NT2/D1 (cell line): ENCODE results near the gene ZNF320.
"Not testable (repeated sequence)": the region's sequence is repeated elsewhere in the genome, so short reads cannot be mapped to it uniquely, and the experiment has no call there.

Source experiments
- DNase-seq: peaks from one replicate; pipeline ENCODE4 v3.0.0-alpha.2; 2011; ENCODE audit warnings: low read depth, low spot score
- H3K27me3 ChIP-seq: 2 replicates; pipeline ENCODE4 v1.6.0; 2011; ENCODE audit warnings: mild to moderate bottlenecking; ENCODE audit not compliant: insufficient read length, insufficient read depth
- H3K36me3 ChIP-seq: 2 replicates; pipeline ENCODE4 v1.6.1; 2011; ENCODE audit warnings: mild to moderate bottlenecking, low read length, mixed read lengths; ENCODE audit not compliant: insufficient read depth, insufficient read length
- H3K4me1 ChIP-seq: 2 replicates; pipeline ENCODE4 v1.5.1; 2011; ENCODE audit not compliant: insufficient read depth, insufficient read length
- H3K4me3 ChIP-seq: 2 replicates; pipeline ENCODE4 v1.5.1; 2011; ENCODE audit warnings: low read depth; ENCODE audit not compliant: insufficient read length
- H3K9ac ChIP-seq: 2 replicates; pipeline ENCODE4 v1.6.0; 2011; ENCODE audit warnings: low read depth; ENCODE audit not compliant: insufficient read length
- H3K9me3 ChIP-seq: 2 replicates; pipeline ENCODE4 v1.5.1; 2011; ENCODE audit warnings: mild to moderate bottlenecking, low read length; ENCODE audit not compliant: insufficient read depth
- SUZ12 ChIP-seq: IDR thresholded peaks from 2 replicates; pipeline ENCODE4 v1.6.1; 2011; ENCODE audit not compliant: insufficient read length, insufficient read depth; ENCODE audit errors: extremely low read depth
- YY1 ChIP-seq: IDR thresholded peaks from 2 replicates; pipeline ENCODE4 v1.6.1; 2011; ENCODE audit not compliant: insufficient read length, insufficient read depth
- ZNF274 ChIP-seq: IDR thresholded peaks from 2 replicates; pipeline ENCODE4 v1.6.1; 2011; ENCODE audit warnings: mild to moderate bottlenecking, low read depth, low read length

Gene ZNF320

DNA sequence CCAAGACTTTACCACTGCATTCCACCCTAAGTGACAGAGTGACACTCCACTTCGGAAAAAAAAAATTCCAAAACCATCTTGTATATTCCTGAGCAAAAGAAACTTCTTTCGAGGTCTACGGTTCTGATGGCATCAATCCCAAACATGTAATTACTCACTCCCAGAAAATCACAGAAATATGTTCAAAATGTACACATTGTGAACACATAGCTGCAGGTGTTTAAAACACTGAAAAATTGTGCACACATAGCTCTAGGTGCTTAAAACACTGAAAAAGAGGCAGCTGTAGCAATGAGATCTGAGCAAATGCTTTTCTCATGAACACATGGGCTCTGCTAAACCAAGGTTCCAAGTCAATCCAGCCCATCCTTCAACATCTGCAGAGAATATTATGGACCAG lies 26.0 kb downstream of the ZNF320 start:
- DNase-seq = no peak
- Histone ChIP-seq H3K36me3 (no peaks in the 10 kb centered on the region), H3K9ac (no peak overlapping the region), H3K4me1 (no peaks in the 10 kb centered on the region), H3K4me3 (no peak overlapping the region), H3K27me3 (no peaks in the 10 kb centered on the region), H3K9me3 (no peaks in the 10 kb centered on the region)
- TF ChIP-seq ZNF274 = no peak
- TF ChIP-seq YY1 = no peak
- TF ChIP-seq SUZ12 = no peak

DNA sequence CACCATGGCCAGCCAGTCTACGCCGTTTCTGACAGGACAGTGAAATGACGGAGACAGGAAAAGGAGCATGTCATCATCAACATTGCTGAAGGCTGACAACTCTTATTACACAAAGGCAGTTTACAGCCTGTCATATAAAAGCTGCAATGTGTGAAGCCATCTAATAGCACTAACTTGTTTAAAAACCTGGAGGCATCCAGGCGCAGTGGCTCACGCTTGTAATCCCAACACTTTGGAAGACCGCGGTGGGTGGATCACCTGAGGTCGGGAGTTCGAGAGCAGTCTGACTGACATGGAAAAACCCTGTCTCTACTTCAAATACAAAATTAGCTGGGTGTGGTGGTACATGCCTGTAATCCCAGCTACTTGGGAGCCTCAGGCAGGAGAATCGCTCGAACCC lies 29.4 kb downstream of the ZNF320 start:
- not testable (repeated sequence) for H3K36me3 ChIP-seq, H3K27me3 ChIP-seq, H3K9ac ChIP-seq, DNase-seq, H3K4me3 ChIP-seq, H3K4me1 ChIP-seq, H3K9me3 ChIP-seq

DNA sequence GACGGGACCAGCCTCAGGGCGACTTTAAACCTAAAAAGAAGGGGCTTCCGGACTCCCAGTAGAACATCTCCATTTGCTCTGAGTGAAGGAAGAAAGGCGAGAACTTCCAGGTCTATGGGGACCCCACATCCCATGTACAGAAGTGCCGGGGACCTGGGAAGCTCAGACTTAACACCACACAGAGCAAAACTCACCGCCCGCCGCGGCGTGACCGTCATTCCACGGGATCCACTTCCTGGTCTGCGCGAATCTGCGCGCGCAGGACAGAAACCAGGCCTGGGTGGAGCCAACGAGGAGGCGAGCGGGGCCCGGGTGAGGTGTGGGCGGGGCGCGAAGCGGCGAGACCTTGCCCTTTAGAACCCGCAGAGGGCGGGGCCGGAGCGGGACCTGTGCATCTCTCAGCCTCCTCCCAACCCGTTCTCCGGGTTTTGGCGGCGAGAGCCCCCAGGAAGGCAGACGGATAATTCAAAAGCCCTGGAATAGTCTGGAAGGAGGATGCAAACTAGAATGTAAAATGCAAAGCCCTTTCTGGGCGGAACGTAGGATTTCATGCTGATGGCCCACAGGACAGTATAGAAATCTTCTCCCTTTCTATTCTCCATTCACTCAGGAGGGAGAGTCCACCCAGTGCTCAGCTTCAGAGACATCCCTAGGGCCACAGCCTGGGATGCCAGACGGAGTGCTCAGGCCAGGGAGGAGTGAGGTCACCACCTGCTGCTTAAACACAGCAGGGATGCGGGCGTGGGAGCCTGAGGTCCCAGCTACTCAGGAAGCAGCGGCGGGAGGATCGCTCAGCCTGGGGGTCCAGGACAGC lies 39.9 kb downstream of the ZNF320 start, which contains the start of gene ZNF468:
ZNF468 (minus strand) TSS at position 242 of the 814 bp plus-strand sequence. CDS start 3,347 bp downstream, outside the sequence.
- H3K4me1 ChIP-seq, DNase-seq, H3K9me3 ChIP-seq, H3K27me3 ChIP-seq: not testable (repeated sequence)
- Histone ChIP-seq H3K36me3 (peaks cover 15% of the 10 kb centered on the region), H3K9ac (peak within 1 kb of the TSS; percentile 66), H3K4me3 (peak within 1 kb of the TSS; percentile 69)

DNA sequence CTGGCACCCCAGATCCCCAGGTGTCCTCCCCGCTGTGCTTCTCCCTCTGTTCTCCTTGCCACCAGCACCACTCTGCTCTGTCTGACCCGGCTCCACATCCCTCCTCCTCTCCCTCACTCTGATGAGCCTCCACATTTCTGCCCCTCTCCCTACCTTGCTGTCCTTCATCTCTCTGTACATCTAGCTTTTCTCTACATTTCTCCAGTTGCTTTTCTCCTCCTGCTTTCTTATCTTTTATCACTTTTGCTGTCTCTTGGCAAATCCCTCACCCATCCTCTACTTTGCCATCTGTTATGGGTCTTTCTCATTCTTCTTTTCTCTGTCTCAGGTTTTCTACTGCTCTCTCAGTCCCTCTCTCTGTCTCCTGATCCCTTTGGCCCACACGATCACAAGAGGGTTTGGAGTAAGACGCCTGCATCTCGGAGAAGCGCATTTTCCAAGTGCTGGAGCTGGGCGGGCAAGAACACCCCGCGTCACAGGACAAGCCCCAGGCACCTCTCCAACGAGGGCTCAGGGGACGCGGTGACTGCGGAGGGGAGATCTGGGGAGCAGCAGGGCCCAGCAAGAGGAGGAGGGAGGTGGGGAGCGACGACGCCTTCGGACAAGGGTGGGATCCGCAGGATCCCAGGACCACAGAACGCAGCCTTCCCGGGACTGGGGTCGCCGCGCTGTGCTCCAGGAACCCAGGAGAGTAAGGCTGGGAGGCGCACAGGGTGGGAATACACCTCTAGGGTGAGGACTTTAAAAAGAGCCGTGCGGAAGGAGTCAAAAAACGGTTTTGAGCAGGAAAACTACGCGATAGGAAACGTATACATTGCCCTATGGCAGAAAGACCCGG lies 40.7 kb downstream of the ZNF320 start:
- not testable (repeated sequence) for H3K27me3 ChIP-seq, DNase-seq, H3K9me3 ChIP-seq, H3K4me1 ChIP-seq
- Histone ChIP-seq H3K36me3 (peaks cover 23% of the 10 kb centered on the region), H3K4me3 (peak overlapping the region; percentile 69), H3K9ac (peak overlapping the region; percentile 66)
